Mesenteric fat pad (tissue), 1 donor: ENCODE measurements around the gene TMED5. TPM values are rescaled to one million over a fixed set of nuclear protein-coding genes. Genes with fewer than 3 reads are reported as not detected.
"Not testable (repeated sequence)": the region's sequence is repeated elsewhere in the genome, so short reads cannot be mapped to it uniquely, and the experiment has no call there.

Source experiments
- DNase-seq: peaks from one replicate; pipeline ENCODE4 v3.0.0-alpha.2; 2020; ENCODE audit warnings: low spot score
- long read RNA-seq: library from polyadenylated mRNA; unstranded; transcript quantifications from one replicate; pipeline ENCODE4 v2.0.0, GENCODE V29; 2020
- total RNA-seq: library from RNA; stranded (reverse); fragmentation: NEBNext Ultra II Directional; extraction: Animal tissue kit (Norgen Biotek cat#: 25700); gene quantifications from one replicate; pipeline ENCODE4 v1.2.1, GENCODE V29; 2021
- donor health status: DM: yes; HTN: yes; CAD: no.

Gene TMED5
- 109 TPM for total RNA-seq
- long read RNA-seq, full-length matches to known transcripts: 124 of 140 reads
- long read RNA-seq, partial matches to known transcripts: 7 of 140 reads
- long read RNA-seq, other reads (novel, unspliced or antisense): 9 of 140 reads

DNA sequence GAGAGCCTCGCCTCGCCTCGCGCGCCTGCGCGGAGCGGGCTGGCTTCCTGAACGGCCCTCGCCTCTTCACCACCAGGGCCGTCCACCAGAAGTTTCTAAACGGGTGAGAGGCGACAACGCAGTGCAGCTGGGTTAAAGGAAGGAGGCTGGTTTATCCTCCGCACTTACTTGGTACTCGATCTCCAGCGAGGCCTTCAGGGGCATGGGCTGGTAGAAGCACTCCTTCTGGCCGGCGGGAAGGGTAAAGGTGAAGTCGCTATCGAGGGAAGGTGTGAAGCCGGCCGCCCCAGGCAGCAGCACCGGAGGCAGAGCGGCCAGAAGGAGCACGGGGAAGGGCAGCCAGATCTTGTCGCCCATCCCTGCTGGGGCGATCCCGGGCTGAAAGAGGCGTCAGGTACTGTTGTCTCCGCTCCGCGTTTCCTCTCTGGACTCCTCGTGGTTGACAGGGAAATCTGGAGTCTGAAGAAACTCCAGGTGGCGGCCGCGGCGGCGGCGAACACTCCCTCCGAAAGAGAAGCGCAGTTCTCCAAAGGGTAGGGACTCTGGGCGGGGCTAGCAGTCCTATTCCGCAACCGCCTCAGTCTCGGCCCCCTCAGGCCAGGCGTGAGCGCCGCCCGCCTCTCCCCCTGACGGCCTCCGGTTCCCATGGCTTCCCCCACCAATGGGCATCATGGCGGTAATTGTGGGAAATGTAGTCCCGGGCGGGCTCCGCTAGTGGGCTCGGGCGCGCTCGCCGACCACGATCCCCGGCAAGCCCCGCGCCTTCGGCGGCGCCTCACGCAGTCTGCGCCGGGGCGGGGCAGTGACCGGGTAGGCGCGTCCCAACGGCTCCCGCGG is at the start of gene TMED5:
Gene TMED5, minus strand, starts transcription at position 528 of the 837 bp plus-strand sequence. Its CDS starts 171 bp downstream, at position 357.
- peak; percentile 98 for DNase-seq

DNA sequence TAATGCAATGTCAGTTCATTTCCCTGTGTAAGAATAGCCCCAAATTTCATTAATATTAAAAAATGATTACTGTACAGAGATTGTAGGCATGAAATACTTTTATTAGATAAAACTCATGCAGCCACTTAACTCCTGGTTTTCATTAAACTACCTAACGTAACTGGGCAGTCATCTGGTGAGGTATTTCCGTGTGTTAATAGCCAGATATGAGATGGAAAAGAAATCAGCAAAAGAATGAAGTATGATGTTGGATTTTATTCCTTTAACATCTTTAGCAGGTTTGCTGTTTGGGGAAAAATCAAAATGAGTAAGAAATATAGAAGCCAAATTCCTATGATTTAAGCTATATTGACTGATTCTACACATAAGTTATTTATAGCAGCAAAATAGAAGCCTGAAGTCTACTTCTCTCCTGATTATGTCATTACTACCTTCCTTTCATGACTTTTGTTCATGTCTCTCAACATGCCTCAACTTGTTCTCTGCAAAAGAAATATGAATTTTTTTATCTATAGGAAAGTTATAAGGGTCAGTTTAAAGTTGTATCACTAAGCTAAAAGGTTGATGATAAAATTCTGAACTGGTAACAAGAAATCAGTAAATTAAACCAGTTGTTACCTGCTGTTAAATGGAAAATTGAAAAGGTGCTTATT is 42.9 kb upstream of the TMED5 start:
- DNase-seq: no peak

DNA sequence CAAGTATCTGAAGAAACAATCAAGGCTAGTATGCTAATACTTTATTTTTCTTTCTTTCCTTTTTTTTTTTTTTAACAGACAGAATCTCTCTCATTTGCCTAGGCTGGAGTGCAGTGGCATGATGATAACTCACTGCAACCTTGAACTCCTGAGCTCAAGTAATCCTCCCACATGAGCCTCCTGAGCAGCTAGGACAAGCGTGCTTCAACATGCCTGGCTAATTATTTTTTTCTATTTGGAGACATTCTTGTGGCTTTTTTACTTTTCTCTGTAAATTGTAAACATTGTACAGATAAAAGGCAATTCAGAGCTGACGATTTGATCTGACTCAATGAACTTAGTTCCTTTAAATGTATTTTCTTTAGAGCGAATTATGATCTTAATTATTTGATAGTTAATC is 41.7 kb upstream of the TMED5 start:
- no peak for DNase-seq

DNA sequence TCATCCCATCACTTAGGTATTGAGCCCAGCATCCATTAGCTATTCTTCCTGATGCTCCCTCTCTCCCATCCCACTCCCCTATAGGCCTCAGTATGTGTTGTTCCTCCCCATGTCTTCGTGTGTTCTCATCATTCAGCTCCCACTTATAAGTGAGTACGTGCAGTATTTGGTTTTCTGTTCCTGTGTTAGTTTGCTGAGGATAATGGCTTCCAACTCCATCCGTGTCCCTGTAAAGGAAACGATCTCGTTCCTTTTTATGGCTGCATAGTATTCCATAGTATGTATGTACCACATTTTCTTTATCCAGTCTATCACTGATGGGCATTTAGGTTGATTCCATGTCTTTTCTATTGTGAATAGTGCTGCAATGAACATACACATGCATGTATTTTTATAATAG is 40.5 kb upstream of the TMED5 start:
- not testable (repeated sequence) for DNase-seq

DNA sequence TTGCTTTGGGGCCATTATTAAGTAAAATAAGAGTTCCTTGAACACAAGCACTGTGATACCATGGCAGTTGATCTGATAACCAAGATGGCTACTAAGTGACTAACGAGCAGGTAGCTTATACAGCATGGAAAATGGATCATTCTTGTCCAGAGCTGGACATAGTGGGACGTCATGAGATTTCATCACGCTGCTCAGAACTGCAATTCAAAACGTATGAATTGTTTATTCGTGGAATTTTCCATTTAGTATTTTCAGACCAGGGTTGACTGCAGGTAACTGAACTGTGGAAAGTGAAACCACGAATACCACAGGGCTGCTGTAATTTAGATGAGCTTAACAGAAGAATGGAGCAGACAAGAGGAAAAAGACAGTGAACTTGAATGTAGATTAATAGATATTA is 39.2 kb upstream of the TMED5 start:
- no peak for DNase-seq

DNA sequence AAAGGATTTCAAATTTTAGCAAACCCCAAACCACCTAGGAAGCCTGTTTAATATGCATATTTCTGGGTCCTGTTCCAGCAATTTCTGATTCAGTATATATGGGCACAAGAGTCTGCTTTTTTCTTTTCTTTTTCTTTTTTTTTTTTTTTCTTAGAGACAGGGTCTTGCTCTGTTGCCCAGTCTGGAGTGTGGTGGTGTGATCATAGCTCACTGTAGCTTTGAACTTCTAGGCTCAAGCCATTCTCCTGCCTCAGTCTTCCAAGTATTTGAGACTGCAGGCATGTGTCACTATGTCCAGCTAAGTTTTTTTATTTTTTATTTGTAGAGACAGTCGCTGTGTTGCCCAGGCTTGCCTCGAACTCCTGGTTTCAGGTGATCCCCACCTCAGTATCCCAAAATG is 35.1 kb upstream of the TMED5 start:
- DNase-seq: no peak

DNA sequence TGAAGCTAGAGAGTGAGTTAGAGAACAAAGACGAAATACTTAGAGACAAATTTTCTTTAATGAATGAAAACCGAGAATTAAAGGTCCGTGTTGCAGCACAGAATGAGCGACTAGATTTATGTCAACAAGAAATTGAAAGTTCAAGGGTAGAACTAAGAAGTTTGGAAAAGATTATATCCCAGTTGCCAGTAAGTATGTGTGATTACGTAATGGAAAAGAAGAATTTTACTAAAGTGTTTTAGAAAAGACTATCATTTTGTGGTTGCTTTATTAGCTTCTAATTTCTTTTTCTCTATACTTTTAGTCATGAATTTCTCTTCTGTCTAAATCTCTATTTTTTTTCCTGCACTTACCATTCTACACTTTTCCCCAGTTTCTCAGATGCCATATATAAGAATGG is 27.0 kb upstream of the TMED5 start:
- no peak for DNase-seq

DNA sequence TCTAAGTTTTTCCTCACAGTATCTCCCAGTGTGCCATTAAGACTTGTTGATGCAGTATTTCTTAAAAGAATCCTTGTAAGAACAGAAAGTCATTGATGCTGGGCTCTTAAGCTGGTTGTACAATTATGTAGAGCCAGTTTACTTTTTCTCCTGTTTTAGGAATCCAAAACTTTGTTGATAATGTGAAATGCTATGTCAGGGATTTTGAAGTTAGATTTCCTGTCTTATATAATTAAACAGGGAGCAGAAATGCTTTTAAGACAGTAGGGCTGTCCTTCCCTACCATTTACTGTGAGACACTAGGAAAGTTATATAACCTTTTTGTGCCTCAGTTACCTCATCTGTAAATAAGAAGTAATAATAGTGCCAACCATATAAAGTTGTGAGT is 26.3 kb upstream of the TMED5 start:
- DNase-seq: no peak

DNA sequence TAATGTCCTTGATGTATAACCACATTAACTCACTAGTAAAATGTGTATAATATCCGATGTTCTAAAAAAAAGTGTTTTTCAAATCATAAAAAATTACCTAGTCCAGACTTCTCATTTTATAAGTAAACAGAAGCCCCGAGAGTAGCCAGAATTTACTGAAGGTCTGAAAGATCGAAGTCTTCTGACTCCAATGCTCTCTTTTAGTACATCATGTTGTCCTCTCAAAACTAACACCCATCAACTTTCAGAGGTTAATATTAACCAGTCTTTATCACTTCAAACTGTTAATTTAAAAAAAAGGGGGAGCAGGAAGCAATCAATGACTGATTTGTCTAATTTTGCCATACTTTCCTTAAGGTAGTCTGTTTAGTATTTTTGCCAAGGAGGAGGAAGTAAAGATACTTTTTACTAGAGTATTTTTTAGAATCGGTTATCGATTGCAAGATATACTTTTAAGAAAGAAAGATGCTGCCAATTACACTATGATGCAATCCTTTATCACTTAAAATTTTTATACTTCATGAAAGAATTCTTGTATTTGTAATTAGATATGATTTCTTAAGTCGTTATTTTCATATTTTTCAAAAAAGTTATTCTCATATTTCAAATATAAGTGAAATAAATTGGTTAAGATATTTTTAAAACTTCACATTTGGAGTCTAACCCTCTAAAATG is 25.8 kb upstream of the TMED5 start:
- no peak for DNase-seq

DNA sequence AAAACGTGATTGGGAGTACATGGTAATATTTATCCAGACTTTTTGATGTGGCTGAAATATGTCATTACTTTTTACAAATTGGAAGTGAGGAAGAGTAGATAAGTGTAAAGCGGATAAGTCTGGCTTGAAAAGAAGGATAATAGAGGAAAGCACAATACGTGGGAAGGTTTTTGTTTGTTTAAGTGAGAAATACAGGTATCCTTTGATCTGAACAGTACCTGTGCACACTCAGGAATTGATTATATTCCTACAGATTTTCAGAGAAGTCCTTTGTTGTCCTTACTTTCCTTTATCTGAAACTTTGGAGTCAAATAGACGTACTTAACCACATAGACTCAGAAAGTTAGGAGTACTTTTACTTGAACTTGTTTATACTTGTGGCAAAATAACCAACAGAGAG is 20.5 kb upstream of the TMED5 start:
- DNase-seq: no peak

DNA sequence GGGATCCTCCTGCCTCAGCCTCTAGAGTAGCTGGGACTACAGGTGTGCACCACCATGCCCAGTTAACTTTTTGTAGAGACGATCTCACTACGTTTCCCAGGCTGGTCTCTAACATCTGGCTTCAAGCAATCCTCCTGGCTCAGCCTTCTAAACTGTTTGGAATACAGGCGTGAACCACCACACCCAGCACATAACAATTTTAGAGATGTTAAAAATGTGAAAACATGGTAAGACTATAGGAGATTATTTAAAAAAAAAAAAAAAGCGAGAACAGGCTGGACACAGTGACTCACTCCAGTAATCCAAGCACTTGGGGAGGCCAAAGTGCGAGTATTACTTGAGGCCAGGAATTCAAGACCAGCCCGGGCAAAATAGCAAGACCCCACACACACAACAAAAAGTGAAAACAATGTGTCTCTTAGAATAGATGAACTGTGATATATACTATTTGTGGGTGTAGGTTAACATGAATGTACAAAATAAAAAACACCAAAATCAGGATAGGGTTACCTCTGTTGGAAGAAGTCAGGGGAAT is 19.9 kb upstream of the TMED5 start:
- no peak for DNase-seq

DNA sequence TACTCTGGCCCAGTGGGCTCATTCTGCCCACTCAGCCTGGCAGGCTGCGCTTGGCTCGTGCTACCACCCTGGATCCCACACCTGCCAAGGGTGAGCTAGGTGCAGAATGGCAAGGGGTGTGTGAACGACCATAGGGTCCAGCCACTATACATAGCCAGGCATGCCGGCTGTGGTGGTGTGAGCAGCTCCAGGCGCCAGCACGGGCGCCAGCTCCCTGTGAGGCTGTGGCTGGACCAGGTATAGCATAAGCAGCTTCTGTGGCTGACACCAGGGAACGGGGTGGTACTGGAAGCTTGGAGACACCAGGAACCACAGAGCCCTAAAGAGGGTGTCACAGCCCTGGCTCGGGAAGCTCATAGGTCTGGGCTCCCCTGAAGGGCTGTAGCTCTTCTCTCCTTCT is 18.9 kb upstream of the TMED5 start:
- no peak for DNase-seq

DNA sequence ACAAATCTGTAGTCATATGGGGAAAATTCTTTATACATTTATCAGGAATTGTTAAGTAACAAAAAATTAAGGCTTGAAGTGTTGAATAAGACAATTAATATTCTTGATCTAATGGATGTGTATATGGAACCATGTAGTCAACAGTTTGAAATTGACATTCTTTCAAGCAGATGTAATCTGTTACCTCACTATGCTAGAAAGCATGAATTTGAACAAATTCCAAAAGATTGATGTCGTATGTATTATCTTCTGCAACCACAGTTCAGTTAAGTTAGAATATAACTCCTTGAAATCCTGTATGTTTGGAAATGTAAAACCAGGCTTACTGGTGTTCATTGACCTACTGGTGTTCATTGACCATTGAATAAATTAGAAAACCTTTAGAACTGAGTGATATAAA is 16.4 kb upstream of the TMED5 start:
- no peak for DNase-seq

DNA sequence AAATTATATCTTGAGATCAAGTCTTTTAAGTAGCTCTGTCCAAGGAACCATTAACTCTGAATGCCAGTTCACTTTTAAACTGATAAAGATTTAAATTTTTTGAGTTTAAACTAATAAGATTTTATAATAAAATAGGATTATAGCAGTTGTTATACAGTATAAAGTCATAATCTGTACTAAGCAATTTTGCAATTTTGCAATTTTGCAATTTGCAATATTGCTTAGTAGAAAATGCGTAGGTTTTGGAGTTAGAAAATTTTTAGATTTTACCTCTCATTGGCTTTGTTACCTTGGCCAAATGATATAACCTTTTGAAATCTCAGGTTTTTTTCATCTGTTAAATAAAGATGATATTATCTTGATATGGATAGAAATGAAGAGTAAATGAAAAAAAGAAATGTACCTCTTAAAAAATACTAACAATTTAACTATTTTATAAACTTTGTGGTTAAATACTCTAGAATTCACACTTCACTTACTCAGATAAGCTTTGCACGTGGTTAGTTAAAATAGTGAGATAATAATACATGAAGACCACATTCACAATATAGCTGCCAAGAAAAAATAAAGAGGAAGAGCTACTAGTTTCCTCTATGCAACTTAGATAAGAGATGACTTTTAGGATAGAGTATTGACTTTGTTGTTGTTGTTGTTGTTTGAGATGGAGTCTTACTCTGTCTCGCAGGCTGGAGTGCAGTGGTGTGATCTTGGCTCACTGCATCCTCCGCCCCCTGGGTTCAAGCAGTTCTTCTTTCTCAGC is 14.2 kb upstream of the TMED5 start:
- no peak for DNase-seq

DNA sequence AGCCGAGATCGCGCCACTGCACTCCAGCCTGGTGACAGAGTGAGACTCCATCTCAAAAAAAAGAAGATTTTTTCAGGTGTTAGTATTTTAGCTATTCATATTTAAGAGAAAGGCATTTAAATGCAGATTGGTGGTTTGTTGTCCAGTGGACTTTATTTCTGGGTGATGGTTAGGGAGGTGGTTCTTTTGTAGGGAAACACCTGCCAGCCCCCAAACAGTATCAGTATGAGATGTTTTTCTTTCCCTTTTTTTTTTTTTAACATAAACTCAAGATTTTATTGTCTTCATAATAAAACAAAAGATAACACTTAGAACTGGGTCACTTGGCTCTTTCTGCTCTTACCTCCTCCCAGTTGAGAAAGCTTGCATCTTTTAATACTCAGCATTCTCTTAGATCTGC is 10.2 kb upstream of the TMED5 start:
- no peak for DNase-seq

DNA sequence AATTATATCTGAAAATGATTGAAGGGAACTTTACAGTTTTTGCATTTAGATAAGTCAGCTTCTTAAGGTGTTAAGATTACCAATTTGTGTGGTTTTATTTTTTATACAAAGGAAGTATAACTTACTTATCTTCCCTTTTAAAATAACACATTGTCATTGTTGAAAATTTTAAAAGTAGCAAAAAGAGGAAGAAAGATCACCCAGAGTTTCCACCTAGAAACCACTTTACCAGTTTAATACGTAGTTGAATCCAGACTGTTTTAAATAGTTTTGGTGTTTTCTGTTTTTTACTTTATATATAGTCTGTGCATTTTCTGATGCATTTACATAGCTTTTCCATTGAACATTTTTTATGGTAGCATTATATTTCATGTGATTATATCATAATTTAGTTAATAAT is 6.5 kb upstream of the TMED5 start:
- no peak for DNase-seq

DNA sequence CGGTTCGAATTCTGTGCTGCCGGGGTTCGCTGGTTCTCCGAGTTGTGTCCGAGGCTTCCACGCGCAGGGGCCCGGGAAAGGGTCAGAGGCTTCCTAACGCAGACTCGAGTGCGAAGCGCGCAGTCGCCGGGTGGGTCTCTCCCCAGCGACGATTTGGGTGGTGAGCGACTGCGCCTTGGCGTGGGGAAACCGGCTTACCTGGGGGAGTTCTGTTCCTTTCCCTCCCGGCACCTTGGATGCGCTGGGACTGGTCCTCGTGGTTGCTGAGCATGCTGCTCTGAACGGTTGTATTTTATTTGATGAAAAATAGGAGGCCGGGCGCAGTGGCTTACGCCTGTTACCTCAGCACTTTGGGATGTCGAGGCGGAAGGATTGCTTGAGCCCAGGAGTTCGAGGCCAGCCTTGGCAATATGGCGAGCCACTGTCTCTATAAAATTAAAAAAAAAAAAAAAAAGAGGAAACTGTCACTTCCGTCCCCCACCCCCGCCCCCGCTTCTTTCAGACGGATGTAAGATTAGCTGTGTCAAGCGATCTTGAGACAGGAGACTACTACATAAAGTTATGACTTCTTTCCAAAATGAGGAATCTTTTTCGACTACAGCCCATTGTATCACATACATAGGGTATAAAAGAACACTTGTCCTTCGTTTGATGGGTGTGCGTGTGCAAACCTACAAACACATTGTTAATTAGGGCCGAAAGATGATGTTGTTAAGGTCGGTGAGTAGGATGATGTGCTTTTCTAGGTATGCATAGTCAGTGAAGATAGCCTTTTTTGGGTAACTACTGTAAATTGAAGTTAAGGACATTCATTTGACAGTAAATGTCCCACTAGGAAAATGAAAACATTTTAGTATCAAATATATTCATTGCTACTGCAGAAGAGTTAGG is 755 bp upstream of the TMED5 start, which contains the start of gene CCDC18:
Gene CCDC18, plus strand, starts transcription at position 2 of the 891 bp plus-strand sequence. CDS start 2,638 bp downstream, outside the sequence.
- no peak for DNase-seq

DNA sequence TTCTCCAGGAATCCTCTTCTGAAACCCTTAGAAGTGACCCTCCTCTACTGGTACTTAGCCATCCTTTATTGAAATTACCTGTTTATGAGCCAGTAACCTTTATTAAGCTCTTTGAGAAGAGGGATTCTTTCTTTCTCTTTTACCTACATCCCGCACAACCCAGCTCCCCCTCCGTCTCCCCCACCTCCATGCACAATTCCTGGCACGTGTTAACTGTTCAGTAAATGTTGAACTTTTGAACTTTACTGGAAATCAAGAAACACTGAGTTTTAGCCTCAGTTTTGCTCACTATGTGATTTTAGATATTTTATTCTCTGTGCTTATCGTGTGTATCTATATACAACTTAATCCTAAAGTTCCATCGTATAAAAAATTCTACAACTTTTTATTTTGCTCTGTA is 1.8 kb downstream of the TMED5 start:
- DNase-seq: no peak

DNA sequence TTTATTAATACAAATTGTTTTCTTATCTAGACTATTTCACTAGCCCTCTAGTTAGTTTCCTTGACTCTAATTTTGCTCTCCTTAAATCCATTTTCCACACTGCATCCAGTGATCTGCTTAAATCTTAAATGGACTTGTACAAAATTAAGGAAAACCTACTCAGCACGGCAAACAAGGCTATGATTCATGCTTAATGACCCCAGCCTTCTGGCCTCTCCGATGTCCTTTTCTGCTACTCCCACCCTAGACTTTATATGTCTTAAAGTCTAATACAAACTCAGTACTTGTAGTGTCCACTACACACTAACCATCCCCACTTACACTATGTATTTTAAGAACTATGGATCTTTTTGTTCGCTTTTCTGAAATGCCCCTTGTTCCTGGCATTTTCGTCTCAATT is 2.2 kb downstream of the TMED5 start:
- DNase-seq: no peak

DNA sequence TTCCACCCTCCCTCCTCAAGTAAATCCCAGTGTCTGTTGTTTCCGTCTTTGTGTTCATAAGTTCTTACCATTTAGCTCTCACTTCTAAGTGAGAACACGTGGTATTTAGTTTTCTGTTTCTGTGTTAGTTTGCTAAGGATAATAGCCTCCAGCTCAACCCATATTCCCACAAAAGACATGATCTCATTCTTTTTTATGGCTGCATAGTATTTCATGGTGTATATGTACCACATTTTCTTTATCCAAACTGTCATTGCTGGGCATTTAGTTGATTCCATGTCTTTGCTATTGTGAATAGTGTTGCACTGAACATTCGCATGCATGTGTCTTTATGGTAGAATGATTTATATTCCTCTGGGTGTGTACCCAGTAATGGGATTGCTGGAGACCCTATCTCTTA is 5.6 kb downstream of the TMED5 start:
- not testable (repeated sequence) for DNase-seq
